ENCODE data around the gene PTPRG.

Gene PTPRG

DNA sequence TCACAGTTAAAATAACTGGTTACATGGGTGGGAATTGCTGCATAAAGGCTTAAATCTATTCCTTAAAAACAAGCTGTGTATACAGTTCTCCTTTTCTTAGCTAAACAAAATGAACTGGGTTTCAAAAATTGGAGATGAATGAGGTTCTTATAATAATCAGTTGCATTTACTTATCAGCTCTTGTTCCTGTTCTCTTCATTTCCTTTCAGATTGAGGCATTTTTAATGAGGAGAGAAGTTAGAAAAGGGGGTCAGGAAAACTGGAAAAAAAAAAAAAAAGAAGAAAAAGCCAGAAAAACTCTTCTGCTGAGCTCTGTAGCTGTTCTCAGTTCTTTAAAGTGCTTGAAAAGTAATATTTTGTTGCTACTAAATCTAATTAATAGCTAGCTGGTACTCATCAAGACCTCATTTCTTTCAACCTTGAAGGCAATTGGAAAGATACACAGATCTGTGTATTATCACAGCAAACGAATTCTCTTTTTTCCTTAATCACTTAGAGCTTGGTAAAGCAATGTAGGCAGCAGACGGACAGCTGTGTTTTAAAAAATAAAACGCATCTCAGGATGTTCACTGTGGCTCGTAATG is 32.2 kb downstream of the PTPRG start:
- DNase-seq = no peak

- DNase-seq = no peak
These were observed 33.0 kb downstream of the PTPRG start for GRCh38 chr3:61594144-61594963.

- DNase-seq = no peak
These were observed 33.6 kb downstream of the PTPRG start for GRCh38 chr3:61594964-61595285.

DNA sequence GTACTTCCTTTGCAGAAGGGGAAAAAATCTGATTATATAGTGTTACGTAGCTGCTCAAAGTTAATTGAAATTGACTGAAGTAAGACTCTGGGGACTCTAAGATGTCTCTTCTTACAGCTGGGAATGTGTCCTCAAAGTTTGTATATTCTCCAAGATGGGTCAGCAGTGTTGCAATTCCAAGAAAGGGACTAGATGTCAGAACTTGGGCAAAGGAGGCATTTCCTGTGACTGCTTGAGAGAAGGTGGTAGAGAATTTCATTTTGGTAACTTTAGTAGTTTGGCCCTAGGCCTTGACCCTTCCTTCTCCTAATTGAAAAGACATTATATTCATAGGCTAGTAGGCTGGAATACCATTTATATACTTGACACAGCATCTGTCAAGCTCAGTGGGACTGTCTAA is 33.9 kb downstream of the PTPRG start:
- no peak for DNase-seq

- DNase-seq = no peak
These were observed 34.5 kb downstream of the PTPRG start for GRCh38 chr3:61595826-61596225.

GRCh38 chr3:61597906-61598305 is 36.5 kb downstream of the PTPRG start:
- DNase-seq = no peak

GRCh38 chr3:61600195-61600594 is 38.8 kb downstream of the PTPRG start:
- no peak for DNase-seq

DNA sequence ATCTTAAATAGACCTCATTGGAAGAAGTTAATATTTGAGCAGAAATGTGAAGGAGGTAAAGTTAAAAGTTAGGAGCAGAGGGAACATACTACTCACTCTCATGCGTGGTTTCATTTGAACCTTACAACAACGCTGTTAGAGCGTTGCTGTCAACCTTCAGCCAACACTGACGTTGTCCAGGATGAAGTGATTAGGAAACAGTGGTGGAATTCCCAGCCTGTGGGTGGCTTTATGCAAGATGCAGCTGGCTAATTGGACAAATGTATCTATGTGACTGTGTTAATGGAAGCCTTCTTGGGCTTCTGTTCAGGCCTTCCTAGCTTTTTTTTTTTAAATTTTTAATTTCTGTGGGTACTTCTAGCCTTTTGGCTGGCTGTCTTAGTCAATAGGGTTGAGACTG is 40.5 kb downstream of the PTPRG start:
- no peak for DNase-seq

- DNase-seq = no peak
These were observed 41.1 kb downstream of the PTPRG start for GRCh38 chr3:61602466-61602865.

DNA sequence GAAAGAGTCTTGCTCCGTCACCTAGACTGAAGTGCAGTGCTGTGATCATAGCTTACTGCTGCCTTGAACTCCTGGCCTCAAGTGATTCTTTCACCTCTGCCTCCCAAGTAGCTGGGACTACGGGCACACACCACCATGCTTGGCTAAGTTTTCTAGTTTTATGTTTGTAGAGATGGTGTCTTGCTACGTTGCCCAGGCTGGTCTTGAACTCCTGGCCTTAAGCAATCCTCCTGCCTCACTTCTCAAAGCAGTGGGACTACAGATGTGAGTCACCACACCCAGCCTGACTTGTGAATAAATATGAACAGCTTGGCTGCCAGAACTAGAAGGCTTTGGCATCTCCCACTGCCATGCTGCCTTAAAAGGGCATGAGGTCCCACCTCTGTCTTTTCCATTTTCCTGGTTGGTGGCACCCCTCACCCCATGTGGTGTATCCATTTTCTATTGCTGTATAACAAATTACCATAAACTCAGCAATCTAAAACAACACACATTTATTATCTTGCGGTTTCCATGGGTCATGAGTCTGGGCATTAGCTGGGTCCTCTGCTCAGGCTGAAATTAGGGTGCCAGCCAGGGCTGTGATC is 44.3 kb downstream of the PTPRG start:
- DNase-seq = no peak

GRCh38 chr3:61606196-61606595 is 44.8 kb downstream of the PTPRG start:
- no peak for DNase-seq

DNA sequence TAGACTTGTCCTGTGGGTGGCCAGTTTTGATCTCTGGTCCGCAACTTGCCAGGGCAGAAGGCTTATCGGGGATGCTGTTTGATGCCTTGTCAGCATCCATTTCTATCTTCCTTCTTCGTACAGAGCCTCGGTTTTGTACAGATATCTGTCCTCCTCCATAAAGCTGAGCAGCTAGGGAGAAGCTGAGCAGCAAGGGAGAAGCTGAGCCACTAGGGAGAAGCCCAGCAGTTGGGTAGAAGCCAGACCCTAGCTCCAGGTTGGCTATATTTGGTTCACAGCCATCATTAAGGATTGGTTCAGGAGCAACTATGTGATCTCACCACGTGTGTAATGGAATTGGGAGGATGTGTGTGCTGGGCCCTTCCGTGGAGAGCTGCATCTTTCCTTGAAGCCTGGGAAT is 46.7 kb downstream of the PTPRG start:
- no peak for DNase-seq

DNA sequence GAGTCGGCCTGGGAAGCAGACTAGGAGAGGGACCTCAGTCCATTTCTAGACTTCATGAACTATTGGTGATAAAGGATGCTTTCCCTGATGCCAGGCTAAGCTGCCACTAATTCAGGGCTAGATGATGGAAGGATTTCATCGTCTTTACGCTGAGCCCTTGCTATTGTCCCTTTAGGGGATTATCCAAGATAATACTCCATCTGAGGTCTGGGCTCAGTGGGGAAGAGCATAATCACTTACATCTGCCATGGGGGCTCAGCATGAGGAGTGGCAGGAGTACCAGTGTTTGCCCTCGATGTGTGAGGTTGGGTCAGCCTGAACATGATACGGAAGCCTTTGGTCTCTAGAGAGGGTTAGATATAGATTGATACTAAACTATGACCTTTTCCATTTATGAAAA is 47.3 kb downstream of the PTPRG start:
- DNase-seq = no peak

GRCh38 chr3:61610316-61610715 is 48.9 kb downstream of the PTPRG start:
- no peak for DNase-seq

DNA sequence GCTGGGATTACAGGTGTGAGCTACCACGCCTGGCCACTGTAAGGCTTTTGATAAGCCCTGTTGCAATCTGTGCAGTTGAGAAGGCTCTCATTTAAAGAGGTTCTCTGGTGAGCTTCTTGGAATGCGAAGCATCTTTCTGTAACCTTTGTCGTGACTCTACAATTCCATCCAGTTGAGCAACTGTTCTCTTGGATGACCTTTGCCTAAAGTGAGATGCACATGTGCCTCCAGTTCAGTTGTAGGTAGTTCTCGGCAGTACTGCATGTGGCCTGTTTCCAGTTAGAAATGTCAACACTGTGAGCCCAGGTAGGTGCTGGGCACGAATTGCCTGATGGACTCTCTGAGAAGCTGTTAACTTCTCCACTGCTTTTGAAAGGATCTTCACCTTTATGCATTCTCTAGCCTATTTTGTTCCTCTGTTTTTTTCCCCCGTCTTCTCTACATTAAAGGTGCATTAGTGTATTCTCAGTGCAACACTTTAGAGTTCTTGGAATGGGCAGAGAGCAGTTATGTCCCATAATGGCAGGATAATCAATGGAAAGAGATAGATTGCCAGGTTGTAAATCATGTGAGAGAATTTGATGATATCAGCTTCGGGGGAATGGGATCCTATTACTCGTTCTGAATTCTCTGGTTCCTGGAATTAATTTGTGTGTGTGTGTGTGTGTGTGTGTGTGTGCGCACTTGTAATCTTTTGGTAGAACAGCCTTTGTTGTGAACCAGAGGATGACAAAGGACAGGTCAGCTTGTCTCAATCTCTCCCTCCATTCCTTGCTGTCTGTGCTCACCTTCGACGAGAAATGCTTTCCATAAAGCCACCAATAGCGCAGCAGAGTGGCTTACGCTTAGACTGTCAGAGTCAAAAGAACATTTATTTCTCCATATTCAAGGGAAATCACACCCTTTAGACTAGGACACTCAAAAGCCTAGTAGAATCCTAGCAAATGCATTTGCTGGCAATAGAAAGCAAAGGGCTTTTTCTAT is 51.1 kb downstream of the PTPRG start:
- no peak for DNase-seq

DNA sequence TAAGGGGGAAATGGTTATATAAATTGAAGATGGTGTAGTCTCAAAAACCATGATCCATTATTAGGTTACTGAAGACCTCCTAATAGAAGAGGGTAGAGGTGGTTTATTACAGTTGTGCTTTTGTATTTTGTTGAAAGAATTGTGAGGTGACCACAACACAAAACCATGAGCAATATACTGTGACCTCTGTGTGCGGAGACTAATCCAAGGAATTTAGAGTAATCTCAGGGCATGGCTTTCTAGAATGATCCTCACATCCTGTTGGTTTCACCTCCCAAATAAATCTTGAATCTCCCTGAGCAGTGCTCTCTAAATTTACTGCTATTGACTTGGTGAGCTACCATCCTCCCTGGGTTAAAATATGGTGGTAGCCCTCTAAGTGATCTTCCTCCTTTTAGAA is 52.3 kb downstream of the PTPRG start:
- DNase-seq = no peak

DNA sequence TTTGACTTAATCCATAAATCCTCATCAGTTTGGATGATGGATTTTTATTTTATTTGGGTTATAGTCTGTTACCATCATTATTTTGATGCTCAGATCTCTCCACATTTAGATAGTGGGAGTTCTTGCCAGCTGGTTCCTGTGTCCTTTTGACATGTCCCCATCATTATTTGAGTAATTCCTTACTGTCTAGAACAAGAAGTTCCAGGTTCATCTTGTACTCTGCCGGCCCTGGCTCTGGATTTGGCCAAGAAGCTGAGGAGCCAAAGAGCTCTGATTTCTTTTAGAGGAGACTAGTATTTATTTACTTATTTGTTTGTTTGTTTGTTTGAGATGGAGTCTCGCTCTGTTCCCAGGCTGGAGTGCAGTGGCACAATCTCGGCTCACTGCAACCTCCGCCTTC is 54.3 kb downstream of the PTPRG start:
- no peak for DNase-seq

GRCh38 chr3:61616586-61616985 is 55.2 kb downstream of the PTPRG start:
- no peak for DNase-seq

DNA sequence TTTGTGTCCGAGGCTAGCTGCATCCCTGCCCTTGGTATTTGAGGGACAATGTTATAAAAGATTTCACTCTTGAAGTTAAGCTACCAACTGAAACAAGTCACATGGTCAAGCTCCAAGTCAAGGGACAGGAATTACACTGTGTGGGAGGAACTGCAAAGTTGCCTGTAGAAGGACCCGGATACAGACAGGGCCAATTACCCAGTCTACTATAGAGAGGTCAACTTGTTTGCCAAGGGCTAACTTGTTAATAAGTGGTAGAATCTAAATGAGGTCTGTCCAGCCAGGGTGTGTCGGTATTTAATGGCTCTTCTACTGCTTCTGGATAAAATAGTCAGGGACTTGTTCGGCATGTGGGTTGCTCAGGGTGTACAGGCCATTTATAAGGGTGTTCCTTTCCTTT is 55.7 kb downstream of the PTPRG start:
- DNase-seq = no peak

GRCh38 chr3:61617651-61618050 is 56.3 kb downstream of the PTPRG start:
- DNase-seq = no peak

GRCh38 chr3:61618231-61618630 is 56.9 kb downstream of the PTPRG start:
- DNase-seq = no peak

DNA sequence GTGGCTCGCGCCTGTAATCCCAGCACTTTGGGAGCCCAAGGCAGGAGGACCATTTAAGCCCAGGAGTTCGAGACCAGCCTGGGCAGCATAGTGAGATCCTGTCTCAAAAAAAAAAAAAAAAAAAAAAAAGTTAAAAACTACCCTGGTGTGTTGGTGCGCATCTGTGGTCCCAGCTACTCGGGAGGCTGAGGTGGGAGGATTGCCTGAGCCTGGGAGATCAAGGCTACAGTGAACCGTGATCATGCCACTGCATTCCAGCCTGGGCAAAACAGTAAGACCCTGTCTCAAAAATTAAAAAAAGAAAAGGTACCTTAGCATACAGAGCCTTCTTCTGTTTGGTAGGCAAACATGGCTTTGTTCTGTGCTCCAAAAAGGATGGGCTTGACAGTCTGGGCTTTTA is 57.5 kb downstream of the PTPRG start:
- no peak for DNase-seq

GRCh38 chr3:61620073-61620472 is 58.7 kb downstream of the PTPRG start:
- DNase-seq = no peak

Measured in CD4-positive, alpha-beta T cell treated with Interleukin-4 for 4 hours (primary cell).